Sigmoid colon (tissue), 7 donors: ENCODE data around the gene HEMGN. TPM values are rescaled to one million over a fixed set of nuclear protein-coding genes. Genes with fewer than 3 reads are reported as not detected.

Source experiments
- DNase-seq: peaks from one replicate; pipeline ENCODE4 v3.0.0-alpha.2; 2019
- H3K27ac ChIP-seq, 4 donors: fragments of 200-600 bp; sonication (generic); one replicate each; pipeline ENCODE4 v1.5.1; 2016 to 2019; ENCODE audit warnings: mild to moderate bottlenecking in 1 of 4
- H3K27me3 ChIP-seq, 3 donors: fragments of 200-600 bp; sonication (generic); one replicate each; pipeline ENCODE4 v1.5.1; 2019; ENCODE audit warnings: mild to moderate bottlenecking in 1 of 3
- H3K36me3 ChIP-seq, 4 donors: fragments of 200-600 bp; sonication (generic); one replicate each; pipeline ENCODE4 v1.5.1; 2016 to 2019
- H3K4me1 ChIP-seq, 4 donors: fragments of 200-600 bp; sonication (generic); one replicate each; pipeline ENCODE4 v1.5.1; 2017 to 2019
- H3K4me3 ChIP-seq, 4 donors: fragments of 200-600 bp; sonication (generic); one replicate each; pipeline ENCODE4 v1.5.1; 2017 to 2019; ENCODE audit warnings: mild to moderate bottlenecking in 2 of 4, moderate library complexity in 1 of 4
- H3K9me3 ChIP-seq, 4 donors: fragments of 200-600 bp in 3 of 4; sonication (generic) in 3 of 4; one replicate each; pipeline versions ENCODE4 v1.5.1 to v1.6.1; 2013 to 2019
- EP300 ChIP-seq, 4 donors: sonication (generic); formaldehyde crosslinking; IDR thresholded peaks; one replicate each; pipeline ENCODE4 v1.6.1; 2017; ENCODE audit warnings: antibody characterized with exemption in 4 of 4
- POLR2A ChIP-seq, 2 donors: fragments of 450-650 bp; IDR thresholded peaks; one replicate each; pipeline ENCODE4 v1.6.1; 2016; ENCODE audit warnings: antibody characterized with exemption in 2 of 2, mild to moderate bottlenecking in 2 of 2, moderate library complexity in 2 of 2
- POLR2AphosphoS5 ChIP-seq, 4 donors: sonication (generic); formaldehyde crosslinking; IDR thresholded peaks; one replicate each; pipeline ENCODE4 v1.6.1; 2017; ENCODE audit warnings: antibody characterized with exemption in 4 of 4
- WGBS, 2 donors: extraction: QIAGEN DNeasy Blood & Tissue Kit; methylation state at CpG; one replicate each; pipeline ENCODE4 v1.1.7; 2013; 5-methylcytosine and 5-hydroxymethylcytosine counted together
- intact Hi-C: fragments of 100-400 bp; cut with DNase I; formaldehyde crosslinking; loops from one replicate; pipeline ENCODE4 v1.15.1; 2023
- polyA plus RNA-seq, 3 donors: library from polyadenylated mRNA; stranded (reverse); fragments of 200-250 nt; gene quantifications; one replicate each; pipeline ENCODE4 v1.2.3, GENCODE V29; 2013
- total RNA-seq, 4 donors: library from RNA; depleted of rRNA; stranded (reverse); fragments of >200 nt; gene quantifications; one replicate each; pipeline ENCODE4 v1.1.0, GENCODE V29; 2016
- TF ChIP-seq, protein P1 (sequence below), 4 experiments: fragments of 450-650 bp in 3 of 4; fragments of 200-600 bp in 1 of 4; IDR thresholded peaks; one replicate each; pipeline ENCODE4 v1.5.1; 2016 to 2019; ENCODE audit warnings: antibody characterized with exemption in 4 of 4, mild to moderate bottlenecking in 3 of 4, moderate library complexity in 2 of 4
- donor health status: healthy with polysubstance abuse.
- donor health status: Bipolar disorder and iron deficiency.
- donor health status: healthy.

The HEMGN gene
- total and polyA plus RNA-seq, 7 donors, result 0.25 TPM; not detected in 6

DNA sequence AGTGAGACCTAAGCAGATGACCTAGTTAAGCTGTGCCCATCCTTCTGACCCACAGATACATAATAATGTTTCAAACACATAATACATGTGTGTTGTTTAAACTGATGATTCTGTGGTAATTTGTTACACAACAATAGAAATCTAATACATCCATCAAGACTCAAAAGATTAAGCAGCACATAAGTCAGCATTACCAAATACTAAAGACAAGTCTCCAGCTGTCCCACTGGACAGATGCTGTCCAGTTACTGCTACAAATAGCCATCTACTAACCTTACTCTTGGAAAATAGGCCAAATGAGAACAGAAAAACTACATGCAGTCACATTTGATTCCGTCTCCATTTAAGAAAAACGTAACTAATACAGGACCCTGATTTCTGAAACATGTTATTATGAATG, 26.4 kb downstream of the HEMGN start:
- intact Hi-C loops, result no loop called here
- WGBS, 2 donors, result 96 to 98% methylated on average over 2 of the region's 2 CpGs
- Histone ChIP-seq H3K9me3 (no peaks in the 10 kb centered on the region), H3K27me3 (no peaks in the 10 kb centered on the region), H3K36me3 (peaks cover 7 to 80% (median 28%) of the 10 kb centered on the region in 4 donors), H3K27ac (no peak overlapping the region), H3K4me1 (peaks cover 0 to 5% (median 2%) of the 10 kb centered on the region in 4 donors), H3K4me3 (no peak overlapping the region)
- TF ChIP-seq POLR2A (IDR thresholded peaks at IDR 0.05), result no peak
- no peak for TF ChIP-seq POLR2AphosphoS5 (IDR thresholded peaks at IDR 0.05)
- TF ChIP-seq EP300 (IDR thresholded peaks at IDR 0.05), result no peak
- TF ChIP-seq, protein P1, sequence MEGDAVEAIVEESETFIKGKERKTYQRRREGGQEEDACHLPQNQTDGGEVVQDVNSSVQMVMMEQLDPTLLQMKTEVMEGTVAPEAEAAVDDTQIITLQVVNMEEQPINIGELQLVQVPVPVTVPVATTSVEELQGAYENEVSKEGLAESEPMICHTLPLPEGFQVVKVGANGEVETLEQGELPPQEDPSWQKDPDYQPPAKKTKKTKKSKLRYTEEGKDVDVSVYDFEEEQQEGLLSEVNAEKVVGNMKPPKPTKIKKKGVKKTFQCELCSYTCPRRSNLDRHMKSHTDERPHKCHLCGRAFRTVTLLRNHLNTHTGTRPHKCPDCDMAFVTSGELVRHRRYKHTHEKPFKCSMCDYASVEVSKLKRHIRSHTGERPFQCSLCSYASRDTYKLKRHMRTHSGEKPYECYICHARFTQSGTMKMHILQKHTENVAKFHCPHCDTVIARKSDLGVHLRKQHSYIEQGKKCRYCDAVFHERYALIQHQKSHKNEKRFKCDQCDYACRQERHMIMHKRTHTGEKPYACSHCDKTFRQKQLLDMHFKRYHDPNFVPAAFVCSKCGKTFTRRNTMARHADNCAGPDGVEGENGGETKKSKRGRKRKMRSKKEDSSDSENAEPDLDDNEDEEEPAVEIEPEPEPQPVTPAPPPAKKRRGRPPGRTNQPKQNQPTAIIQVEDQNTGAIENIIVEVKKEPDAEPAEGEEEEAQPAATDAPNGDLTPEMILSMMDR (IDR thresholded peaks at IDR 0.05), result no peak
- no peak for DNase-seq

DNA sequence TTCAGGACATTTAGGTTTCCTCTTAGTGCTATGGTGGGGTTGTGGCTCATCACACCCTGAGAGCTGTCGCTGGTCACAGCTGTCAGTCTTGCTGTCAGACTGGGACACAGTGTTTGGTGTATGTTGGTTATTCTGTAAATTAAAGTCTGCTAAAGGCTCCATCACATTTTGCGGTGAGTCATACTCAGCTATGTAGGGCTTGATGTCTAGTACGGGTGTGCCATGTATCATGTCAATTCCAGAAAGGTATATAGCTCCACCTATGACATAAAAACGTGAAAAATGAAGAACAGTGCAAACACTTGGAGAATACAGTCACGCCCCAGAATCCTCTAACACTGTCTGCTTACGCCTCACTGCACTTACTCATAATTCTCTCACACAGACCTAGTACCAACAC, 27.6 kb downstream of the HEMGN start:
- TF ChIP-seq, protein P1 (IDR thresholded peaks at IDR 0.05), result no peak
- no peak for TF ChIP-seq EP300 (IDR thresholded peaks at IDR 0.05)
- no peak for TF ChIP-seq POLR2A (IDR thresholded peaks at IDR 0.05)
- TF ChIP-seq POLR2AphosphoS5 (IDR thresholded peaks at IDR 0.05), result no peak
- peaks cover 0 to 14% (median 6%) of the 10 kb centered on the region in 4 donors for H3K4me1 ChIP-seq
- intact Hi-C loops, result no loop called here
- no peaks in the 10 kb centered on the region for H3K27me3 ChIP-seq
- WGBS, 2 donors, result 68 to 86% methylated on average over 6 of the region's 6 CpGs
- H3K9me3 ChIP-seq, result no peaks in the 10 kb centered on the region
- H3K4me3 ChIP-seq, result no peak overlapping the region
- DNase-seq, result no peak
- peaks cover 7 to 71% (median 28%) of the 10 kb centered on the region in 4 donors for H3K36me3 ChIP-seq
- no peak overlapping the region for H3K27ac ChIP-seq

DNA sequence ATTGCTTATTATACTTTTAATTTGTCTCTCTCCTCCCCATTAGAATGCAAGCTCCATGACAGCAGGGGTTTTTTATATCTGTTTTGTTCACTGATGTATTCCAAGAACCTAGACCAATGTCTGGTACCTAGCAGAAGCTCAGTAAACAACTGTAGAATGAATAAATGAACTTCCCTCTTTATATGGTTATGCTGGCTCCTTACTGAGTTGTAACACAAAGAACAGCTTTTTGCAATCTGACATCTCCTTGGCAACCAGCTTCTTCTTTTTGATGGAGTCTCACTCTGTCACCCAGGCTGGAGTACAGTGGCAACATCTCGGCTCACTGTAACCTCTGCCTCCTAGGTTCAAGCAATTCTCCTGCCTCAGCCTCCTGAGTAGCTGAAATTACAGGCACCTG, 29.3 kb downstream of the HEMGN start:
- no peak for DNase-seq
- H3K27me3 ChIP-seq, result no peaks in the 10 kb centered on the region
- peaks cover 0 to 14% (median 6%) of the 10 kb centered on the region in 4 donors for H3K4me1 ChIP-seq
- no peak overlapping the region for H3K4me3 ChIP-seq
- intact Hi-C loops, result no loop called here
- TF ChIP-seq, protein P1 (IDR thresholded peaks at IDR 0.05), result no peak
- TF ChIP-seq POLR2AphosphoS5 (IDR thresholded peaks at IDR 0.05) (no peak), EP300 (IDR thresholded peaks at IDR 0.05) (no peak), POLR2A (IDR thresholded peaks at IDR 0.05) (no peak)
- H3K36me3 ChIP-seq, result peaks cover 7 to 67% (median 30%) of the 10 kb centered on the region in 4 donors
- WGBS, 2 donors, result 77 to 91% methylated on average over 1 of the region's 1 CpG
- H3K27ac ChIP-seq, result no peak overlapping the region
- no peaks in the 10 kb centered on the region for H3K9me3 ChIP-seq

DNA sequence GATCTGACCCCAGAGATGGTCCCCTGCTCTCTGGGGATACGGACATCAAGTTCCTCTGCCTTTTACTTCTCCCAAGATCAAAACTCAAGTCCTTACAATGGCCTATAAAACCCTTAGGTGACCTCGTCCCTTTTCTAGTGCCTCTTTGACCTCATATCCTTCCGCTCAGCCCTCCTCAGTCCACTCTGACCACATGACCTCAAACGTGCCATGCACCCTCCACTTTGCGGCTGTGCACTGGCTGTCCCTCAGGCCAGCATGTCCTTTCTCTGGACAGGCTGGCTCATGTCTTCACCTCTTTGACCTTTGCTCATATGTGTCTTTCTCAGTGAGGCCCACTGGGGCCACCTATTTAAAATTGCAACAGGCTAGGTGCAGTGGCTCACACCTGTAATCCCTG, 30.3 kb downstream of the HEMGN start:
- H3K36me3 ChIP-seq, result peaks cover 7 to 65% (median 25%) of the 10 kb centered on the region in 4 donors
- WGBS, 2 donors, result 82% methylated on average over 5 of the region's 5 CpGs
- H3K4me1 ChIP-seq, result peaks cover 0 to 14% (median 6%) of the 10 kb centered on the region in 4 donors

More for the DNA sequence above, 30.3 kb downstream of the HEMGN start:
- no peaks in the 10 kb centered on the region for H3K27me3 ChIP-seq
- no peak overlapping the region for H3K4me3 ChIP-seq
- H3K9me3 ChIP-seq, result no peaks in the 10 kb centered on the region
- intact Hi-C loops, result no loop called here
- H3K27ac ChIP-seq, result peak overlapping the region in 1 of 4 donors; percentile 14
- DNase-seq, result no peak
- no peak for TF ChIP-seq POLR2A (IDR thresholded peaks at IDR 0.05)
- TF ChIP-seq EP300 (IDR thresholded peaks at IDR 0.05), result no peak
- TF ChIP-seq, protein P1 (IDR thresholded peaks at IDR 0.05), result no peak
- no peak for TF ChIP-seq POLR2AphosphoS5 (IDR thresholded peaks at IDR 0.05)
